ENCODE measurements around the gene C7. TPM values are rescaled to one million over a fixed set of nuclear protein-coding genes. Genes with fewer than 3 reads are reported as not detected.

The C7 gene
- total RNA-seq, 2 donors from 2014 or later, result 176 to 687 TPM

DNA sequence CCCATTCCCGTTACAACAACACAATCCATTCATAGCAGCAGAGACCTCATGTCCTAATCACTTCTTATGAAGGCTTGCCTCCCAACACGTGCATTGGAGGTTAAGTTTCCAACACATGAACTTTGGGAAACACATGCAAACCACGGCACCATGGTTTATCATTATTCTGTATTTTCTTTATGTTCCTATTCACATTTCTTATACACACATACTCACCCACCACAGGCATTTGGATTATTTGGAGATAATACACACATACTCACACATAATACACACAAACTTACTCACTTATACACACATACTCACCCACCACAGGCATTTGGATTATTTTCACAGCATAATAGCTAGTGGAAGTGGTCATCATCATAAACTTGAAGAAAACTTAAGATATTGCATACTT lies 75.6 kb downstream of the C7 start:
- Histone ChIP-seq H3K36me3 (peaks cover 12% of the 10 kb centered on the region), H3K27ac (no peak overlapping the region), H3K4me3 (no peak overlapping the region), H3K27me3 (no peaks in the 10 kb centered on the region), H3K9me3 (no peaks in the 10 kb centered on the region), H3K4me1 (no peaks in the 10 kb centered on the region)
- TF ChIP-seq, protein P1, sequence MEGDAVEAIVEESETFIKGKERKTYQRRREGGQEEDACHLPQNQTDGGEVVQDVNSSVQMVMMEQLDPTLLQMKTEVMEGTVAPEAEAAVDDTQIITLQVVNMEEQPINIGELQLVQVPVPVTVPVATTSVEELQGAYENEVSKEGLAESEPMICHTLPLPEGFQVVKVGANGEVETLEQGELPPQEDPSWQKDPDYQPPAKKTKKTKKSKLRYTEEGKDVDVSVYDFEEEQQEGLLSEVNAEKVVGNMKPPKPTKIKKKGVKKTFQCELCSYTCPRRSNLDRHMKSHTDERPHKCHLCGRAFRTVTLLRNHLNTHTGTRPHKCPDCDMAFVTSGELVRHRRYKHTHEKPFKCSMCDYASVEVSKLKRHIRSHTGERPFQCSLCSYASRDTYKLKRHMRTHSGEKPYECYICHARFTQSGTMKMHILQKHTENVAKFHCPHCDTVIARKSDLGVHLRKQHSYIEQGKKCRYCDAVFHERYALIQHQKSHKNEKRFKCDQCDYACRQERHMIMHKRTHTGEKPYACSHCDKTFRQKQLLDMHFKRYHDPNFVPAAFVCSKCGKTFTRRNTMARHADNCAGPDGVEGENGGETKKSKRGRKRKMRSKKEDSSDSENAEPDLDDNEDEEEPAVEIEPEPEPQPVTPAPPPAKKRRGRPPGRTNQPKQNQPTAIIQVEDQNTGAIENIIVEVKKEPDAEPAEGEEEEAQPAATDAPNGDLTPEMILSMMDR (IDR thresholded peaks at IDR 0.05), result no peak
- no peak for DNase-seq (ENCODE audit: low spot score)

DNA sequence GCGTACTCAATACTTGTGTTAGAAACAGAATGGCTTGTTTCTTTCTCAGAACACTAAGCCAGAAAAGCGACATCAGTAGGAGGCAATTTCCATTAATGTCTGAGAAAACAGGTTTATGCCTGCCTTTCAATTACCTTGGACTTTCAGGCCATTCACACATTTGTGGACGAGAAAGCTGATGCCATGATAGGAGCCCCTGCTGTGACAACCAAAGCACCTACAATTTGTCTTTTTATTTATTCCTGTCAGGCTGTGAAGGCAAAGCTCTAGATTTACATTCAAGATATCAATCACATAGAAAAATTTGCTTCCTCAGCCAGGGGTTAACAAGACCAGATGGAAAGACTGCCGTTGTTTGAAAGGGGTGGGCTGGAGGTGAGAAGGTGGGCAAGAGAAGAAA lies 76.2 kb downstream of the C7 start:
- TF ChIP-seq, protein P1 (IDR thresholded peaks at IDR 0.05), result no peak
- Histone ChIP-seq H3K9me3 (no peaks in the 10 kb centered on the region), H3K4me3 (no peak overlapping the region), H3K4me1 (peaks cover 0 to 2% of the 10 kb centered on the region in 2 donors), H3K27ac (no peak overlapping the region), H3K27me3 (no peaks in the 10 kb centered on the region), H3K36me3 (peaks cover 12% of the 10 kb centered on the region)
- no peak for DNase-seq (ENCODE audit: low spot score)

DNA sequence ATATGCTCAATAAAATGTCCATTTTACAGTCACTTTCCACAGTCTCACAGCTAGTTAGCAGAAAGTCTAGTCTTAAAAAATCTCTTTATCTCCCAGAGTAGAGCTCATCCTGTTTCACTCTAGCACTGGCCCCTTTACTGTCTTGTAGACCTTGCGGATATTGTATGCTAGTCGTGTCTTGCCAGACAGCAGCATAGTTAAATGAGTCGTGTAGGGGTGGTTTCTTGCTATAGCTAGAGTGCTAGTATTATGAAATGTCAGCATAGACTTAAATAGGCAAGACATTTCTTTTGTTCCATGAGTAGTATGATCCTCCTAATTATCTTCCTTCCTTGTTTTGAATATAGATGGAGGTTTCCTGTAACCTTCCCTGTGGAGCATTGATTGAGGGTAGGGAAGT lies 77.4 kb downstream of the C7 start:
- H3K27ac ChIP-seq, result no peak overlapping the region
- H3K4me1 ChIP-seq, result peaks cover 0 to 12% of the 10 kb centered on the region in 2 donors
- TF ChIP-seq, protein P1 (IDR thresholded peaks at IDR 0.05), result no peak
- no peaks in the 10 kb centered on the region for H3K9me3 ChIP-seq
- DNase-seq (ENCODE audit: low spot score), result no peak
- H3K27me3 ChIP-seq, result no peaks in the 10 kb centered on the region
- H3K4me3 ChIP-seq, result no peak overlapping the region
- peaks cover under 1% of the 10 kb centered on the region for H3K36me3 ChIP-seq

DNA sequence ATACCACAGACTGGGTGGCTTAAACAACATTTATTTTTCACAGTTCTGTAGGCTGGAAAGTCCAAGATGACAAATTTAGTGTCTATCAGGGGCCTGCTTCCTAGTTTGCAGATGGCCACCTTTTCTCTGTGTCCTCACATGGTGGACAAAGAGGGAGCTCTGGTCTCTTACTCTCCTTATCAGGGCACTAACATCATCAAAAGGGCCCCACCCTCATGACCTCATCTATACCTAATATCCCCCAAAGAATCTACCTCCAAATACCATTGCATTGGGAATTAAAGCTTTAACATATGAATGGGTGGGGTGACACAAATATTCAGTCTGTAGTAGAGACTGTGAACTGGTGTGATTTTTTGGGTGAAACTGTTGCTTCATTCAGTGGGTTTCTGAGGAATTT lies 78.1 kb downstream of the C7 start:
- DNase-seq (ENCODE audit: low spot score), result no peak
- Histone ChIP-seq H3K27me3 (no peaks in the 10 kb centered on the region), H3K27ac (no peak overlapping the region), H3K4me1 (peaks cover 0 to 19% of the 10 kb centered on the region in 2 donors), H3K4me3 (no peak overlapping the region), H3K36me3 (no peaks in the 10 kb centered on the region), H3K9me3 (no peaks in the 10 kb centered on the region)
- TF ChIP-seq, protein P1 (IDR thresholded peaks at IDR 0.05), result no peak

DNA sequence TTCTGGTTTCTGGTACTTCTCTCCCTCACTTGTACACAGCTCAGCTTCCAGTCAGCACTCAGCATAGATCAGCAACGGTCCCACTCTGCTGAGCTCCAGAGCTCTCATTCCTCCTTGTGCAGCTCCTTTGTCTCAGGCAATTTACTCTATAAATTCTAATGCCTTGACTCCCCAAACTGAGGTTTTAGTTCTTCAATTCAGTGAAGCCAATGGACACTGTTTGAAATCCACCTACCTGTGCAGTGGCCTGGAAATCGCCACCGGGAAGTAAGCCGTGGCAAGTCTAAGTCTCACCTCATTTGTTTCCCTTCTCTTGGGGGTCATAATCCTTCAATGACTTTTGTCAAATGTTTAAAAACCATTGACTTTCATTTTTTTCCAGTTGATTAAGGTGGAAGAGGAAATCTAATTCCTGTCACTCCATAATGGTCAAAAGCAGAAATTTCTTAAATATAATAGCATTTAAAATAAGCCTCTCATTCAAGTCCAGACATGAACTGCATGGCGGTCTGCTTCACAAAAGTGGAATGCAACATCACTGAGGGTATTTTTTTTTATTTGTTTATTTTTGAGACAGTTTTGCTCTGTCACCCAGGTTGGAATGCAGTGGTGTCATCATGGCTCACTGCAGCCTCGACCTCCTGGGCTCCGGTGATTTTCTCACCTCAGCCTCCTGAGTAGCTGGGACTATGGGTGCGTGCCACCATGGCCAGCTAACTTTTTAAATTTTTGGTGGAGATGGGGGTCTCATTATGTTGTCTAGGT lies 79.6 kb downstream of the C7 start:
- Histone ChIP-seq H3K9me3 (no peaks in the 10 kb centered on the region), H3K27me3 (no peaks in the 10 kb centered on the region), H3K36me3 (no peaks in the 10 kb centered on the region), H3K4me1 (peaks cover 0 to 22% of the 10 kb centered on the region in 2 donors), H3K4me3 (no peak overlapping the region), H3K27ac (peak overlapping the region in 1 of 2 donors; percentile 80)
- TF ChIP-seq, protein P1 (IDR thresholded peaks at IDR 0.05), result no peak
- DNase-seq (ENCODE audit: low spot score), result no peak
